Endothelial cell of umbilical vein (primary cell): ENCODE data around the gene CTNND2.

Source experiments
- CTCF ChIP-seq, 2 donors: IDR thresholded peaks; 1 replicate in 1 of 2; 2 replicates in 1 of 2; pipeline ENCODE4 v1.5.1; 2011; ENCODE audit warnings: low read length in 2 of 2, mild to moderate bottlenecking in 2 of 2, moderate library complexity in 2 of 2, control low read depth in 1 of 2, inconsistent platforms in 1 of 2, low read depth in 1 of 2; ENCODE audit not compliant: insufficient read depth in 1 of 2; ENCODE audit errors: extremely low read depth in 1 of 2
- GATA2 ChIP-seq: IDR thresholded peaks from 2 replicates; pipeline ENCODE4 v1.7.0; 2011; ENCODE audit warnings: low read depth, mild to moderate bottlenecking, moderate library complexity, mixed read lengths, low read length; ENCODE audit not compliant: insufficient read length, insufficient read depth
- POLR2A ChIP-seq: IDR thresholded peaks from 2 replicates; pipeline ENCODE4 v1.6.1; 2012; ENCODE audit warnings: low read depth, mild to moderate bottlenecking, control low read depth, low read length
- POLR2AphosphoS5 ChIP-seq: IDR thresholded peaks from 2 replicates; pipeline ENCODE4 v1.6.1; 2012; ENCODE audit warnings: low read depth, mild to moderate bottlenecking, control low read depth, low read length, moderate library complexity; ENCODE audit not compliant: insufficient read depth

GRCh38 chr5:11363631-11364178 is 540.5 kb downstream of the CTNND2 start:
- no peak for TF ChIP-seq CTCF (IDR thresholded peaks at IDR 0.05; ENCODE audit: extremely low read depth in 1 of 2, insufficient read depth in 1 of 2, low read depth in 1 of 2, low read length in 2 of 2)
- no peak for TF ChIP-seq POLR2A
- TF ChIP-seq POLR2AphosphoS5 = no peak
- no peak for TF ChIP-seq GATA2
